ENCODE data around the gene ATP8A2.

ATP8A2 gene

DNA sequence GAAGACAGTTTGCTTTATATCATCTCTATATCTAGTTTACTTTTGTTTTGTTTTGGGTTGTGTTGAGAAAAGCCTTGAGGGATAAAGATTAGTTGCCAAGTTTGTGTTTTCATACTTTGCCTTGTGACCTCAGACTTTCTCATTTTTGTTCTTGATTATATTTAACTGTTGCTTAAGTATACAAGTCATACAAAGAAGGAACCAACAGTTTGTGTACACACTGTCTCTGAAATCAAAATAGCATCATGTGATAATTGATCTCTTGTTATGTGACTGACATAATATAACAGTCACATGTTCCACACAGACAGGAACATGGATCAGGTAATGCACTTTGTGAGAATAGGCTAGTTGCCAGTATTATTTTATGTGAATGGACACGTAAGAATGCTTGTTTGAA is 609.3 kb downstream of the ATP8A2 start:
- no peak for DNase-seq

DNA sequence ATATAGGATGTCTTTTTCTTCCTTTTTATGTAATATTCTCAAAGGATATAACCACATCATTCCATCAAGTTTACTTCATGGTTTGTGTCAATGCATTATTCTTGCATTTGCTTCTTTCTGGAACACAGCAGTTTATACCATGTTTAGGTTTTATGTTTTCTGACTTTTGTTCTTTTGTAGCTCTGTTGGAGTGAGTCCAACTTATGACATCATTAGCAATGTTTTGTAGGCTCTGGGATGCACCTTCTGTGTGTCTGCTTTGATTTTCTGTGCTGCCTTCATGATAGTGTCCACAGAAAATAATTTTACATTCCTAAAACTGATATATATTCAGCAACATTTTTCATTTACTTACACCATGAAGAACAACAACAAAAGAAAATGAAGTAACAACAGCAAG is 611.1 kb downstream of the ATP8A2 start:
- DNase-seq: no peak

DNA sequence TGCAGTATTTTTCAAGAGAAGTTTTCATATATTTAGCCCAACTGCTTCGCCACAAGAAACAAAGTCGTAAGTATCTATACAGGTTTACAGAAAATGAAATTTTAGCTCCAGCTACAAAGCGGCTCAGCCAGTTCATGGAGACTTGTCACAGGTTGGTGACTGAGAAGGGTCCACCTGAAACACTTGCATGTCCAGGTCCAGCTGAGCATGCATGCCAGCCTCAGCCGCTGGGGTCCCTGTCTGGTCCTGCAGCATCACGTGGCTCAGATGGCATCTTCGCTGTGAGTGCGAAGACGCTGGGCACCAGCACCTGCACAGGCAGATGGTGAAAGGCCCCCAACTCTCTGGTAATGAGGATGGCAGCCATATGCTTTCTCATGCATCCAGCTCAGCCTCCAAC is 616.2 kb downstream of the ATP8A2 start:
- no peak for DNase-seq

DNA sequence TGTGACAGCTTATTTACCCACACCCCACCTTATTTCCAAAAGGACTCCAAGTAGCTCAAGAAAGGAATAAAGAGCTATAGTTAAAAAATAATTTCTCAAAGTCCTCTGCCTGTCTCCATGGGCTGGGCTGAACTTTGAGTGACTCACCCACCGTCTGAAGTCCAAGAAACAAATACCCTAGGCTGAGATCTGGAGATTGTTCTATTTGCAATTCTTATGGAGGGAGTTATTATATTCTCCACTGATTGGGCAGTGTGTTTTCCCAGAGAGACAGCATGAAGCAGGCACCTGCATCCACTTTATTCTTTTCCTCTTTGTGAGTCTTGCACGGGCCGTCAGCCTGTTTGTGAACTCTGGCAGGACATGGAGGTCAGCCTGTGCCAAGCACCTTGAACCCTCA is 616.9 kb downstream of the ATP8A2 start:
- no peak for DNase-seq

DNA sequence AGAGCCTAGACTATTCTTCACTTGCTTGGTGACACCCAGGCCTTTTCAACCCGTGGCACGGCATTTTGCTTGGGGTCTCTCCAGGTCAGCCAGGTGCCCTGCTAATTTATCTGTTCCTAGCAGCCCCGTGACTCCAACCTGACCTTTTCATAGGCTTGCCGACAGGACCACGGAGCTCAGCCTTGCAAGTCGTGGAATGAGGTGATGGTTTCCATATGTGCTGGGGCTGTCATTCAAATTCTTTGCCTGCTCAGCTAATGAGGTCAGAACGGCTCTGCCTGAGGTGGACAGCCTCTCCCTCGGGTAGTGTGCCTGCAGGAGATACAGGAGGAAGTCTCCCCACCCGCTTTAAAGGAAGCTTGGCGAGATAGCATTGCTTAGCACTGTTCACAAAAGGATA is 619.0 kb downstream of the ATP8A2 start:
- DNase-seq: no peak

DNA sequence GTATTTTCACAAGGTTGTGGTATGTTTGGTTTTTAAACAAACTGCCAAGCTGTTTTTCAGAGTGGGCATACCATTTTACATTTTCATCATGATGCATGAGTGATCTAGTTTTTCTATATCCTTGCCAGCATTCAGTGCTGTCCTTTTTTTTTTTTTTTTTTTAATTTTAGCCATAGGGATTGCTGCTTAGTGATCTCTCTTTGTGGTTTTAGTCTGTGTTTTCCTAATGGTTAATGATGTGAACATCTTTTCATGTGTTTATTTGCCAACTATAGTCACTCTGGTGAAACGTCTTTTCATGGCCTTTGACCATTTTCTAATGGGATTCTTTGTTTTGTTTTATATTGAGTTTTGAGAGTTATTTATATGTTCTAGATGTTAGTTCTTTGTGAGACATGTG is 620.3 kb downstream of the ATP8A2 start:
- no peak for DNase-seq

DNA sequence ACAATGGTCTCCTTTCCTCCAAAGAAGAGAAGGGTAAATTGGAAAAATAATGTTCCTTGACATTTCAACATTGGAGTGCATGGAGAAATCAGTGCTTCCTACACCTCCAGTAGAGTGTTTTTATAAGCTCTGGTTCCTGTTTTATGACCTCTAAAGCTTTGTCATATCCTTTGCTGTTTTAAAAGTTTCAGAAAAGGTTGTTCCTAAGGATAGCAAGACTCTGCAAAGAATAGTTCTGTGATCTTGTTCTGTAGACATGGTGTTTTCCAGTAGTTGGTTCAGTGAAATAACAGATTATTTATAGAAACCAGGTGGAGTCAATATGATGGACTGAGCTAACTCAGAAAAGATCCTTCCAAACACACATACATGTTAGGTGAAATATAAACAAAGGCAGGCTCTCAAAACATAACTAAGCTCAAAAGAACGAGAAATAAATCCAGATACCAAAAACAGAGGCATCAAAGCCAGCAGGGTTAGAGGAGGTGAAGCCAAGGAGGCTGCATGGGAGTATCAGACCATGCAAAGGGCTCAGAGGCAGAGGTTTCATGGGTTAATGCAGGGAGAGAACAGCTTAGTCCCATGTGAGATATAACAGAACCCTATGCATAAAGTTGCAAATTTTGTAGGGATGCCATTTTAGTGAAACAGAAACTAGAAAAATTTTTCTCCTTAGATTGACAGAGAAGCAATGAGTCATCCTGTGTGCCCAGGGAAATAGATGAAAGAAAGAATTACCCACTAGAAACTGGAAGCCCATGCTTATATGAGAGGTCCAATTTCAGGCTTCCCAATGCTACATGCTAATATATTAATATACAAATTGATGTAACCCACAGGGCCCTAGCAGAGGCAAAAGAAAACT is 635.7 kb downstream of the ATP8A2 start:
- no peak for DNase-seq

DNA sequence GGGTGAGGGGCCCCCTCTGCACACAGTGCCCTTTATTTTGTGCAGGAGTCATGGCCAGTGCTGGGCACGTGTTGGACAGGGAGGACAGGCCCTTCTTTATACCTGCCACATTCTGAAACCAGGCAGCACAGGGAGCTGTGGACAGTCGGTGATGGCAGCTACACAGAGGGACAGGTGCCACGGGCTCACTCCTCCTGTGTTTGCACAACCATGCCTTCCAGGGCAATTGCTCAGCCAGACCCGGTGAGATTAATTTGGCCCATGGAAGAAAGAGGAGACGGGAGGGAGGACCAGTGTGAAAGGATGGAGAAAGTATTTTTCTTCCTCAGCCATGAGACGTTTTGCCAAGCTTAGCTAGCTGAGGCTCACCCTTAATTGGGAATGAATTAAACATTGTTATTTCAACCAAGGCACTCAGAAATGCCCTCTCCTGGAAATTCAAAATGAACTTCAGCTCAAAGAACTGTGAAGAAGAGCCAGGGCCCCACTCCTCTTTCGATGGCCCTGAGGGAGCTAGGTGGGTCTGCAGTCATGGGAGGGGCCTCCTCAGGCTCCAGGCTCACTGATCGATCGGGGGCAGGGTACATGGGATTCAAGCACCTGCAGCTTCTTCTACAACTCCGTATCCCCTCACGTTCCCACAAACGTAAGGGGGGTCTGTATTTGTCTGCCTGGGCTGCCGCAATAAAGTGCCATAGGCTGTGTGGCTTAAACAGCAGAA is 638.9 kb downstream of the ATP8A2 start:
- no peak for DNase-seq

DNA sequence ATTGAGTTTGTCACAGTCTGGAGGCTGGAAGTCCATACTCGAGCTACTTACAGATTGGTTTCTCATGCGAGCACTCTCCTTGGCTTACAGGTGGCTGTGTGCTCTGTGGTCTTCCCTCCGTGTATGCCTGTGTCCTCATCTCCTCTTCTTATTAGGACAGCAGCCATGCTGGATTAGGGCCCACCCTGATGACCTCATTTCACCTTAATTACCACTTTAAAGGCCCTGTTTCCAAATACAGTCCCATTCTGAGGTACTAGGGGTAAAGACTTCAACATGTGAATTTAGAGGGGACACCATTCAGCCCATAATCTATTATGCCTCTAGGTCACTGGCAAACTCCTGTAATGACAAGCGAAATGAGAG is 639.4 kb downstream of the ATP8A2 start:
- no peak for DNase-seq

DNA sequence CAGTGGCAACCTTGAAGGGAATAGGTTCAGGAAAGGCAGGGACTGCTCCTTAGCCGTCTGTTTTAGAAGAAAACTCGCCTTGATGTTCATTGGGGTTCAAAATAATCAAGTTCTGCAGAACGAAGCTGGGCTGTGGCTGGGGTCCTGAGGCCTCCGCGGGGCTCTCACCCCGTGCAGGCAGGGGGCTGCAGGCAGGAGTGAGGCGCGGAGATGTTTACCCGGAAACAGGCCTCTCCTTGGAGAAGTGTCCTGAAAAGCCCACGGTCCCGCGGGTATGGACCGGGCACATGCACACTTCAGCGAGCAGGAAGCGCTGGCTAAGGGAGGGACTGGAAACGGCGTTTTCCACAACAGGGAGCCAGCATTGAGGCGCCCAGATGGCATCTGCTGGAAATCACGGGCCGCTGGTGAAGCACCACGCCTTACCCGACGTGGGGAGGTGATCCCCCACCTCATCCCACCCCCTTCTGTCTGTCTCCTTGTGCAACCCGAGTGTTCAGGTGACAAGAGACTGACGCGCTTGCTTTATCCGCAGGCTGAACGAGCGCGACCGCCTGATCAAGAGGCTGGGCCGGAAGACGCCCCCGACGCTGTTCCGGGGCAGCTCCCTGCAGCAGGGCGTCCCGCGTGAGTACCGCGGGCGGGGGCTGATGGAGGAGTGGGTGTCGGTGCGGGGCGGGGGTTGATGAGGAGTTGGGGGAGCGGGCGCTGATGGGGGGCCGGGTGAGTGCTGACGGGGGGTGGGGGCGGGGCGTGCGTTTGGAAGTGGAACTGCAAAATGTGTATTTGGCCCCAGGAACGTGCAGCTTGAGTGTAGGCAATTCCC is 640.4 kb downstream of the ATP8A2 start:
- peak; percentile 75 for DNase-seq

DNA sequence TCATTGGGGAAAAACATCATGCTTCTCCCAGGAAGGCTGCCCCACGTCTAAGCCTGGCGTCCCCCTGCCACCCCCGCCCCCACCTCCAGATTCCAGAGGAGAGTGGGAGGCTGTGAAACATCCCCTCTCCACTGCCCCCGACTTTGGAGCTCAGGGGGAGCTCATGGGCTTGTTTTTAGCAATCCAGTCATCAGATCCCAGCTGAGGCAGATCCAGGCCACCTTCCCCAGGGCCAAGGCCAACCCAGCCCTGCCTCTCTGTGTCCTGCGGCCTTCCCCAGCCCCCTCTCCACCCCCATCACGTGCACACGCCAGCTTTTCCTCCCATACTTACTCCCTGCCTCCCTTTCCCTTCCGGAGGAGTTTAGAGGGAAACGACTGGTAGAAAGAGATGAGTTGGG is 641.2 kb downstream of the ATP8A2 start:
- DNase-seq: no peak

DNA sequence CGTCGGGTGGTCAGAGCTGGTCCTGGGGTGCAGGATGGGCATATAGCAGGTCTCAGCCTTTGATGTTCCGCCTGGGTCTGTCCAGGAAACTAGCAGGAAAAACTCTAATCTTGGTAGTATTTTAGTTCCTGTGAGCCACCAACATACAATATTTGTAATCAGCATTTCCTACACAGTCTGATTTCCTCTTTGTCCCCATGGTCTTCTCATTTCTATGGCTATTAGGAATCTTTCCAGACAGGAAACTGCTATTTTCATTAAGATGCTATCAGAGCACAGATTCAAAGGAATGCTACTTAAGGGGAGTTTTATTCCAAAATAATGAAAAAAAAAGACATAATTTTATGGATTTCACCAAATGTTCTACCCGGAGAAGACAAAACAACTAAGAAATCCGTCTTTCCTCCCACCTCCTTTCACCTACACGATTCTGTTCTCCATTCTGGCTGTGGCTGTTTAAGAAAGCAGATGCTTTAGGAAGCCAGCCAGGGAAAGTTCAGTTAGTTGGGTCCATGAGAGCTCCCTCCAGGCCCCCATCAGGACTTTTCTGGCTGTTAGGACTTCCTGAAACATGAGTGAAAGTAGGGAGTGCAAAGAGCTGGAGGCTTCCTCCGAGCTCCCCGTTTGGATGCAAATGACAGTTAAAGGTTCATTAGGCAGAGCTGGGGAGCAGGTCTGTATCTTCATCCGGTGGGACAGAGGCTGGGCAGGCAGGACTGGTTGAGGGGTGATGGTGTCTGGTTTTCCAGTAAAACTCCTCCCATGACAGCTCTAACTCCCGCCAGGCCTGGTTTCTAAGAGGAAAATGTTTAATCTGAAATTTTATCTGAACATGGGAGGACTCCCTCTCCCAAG is 643.7 kb downstream of the ATP8A2 start:
- DNase-seq: no peak

DNA sequence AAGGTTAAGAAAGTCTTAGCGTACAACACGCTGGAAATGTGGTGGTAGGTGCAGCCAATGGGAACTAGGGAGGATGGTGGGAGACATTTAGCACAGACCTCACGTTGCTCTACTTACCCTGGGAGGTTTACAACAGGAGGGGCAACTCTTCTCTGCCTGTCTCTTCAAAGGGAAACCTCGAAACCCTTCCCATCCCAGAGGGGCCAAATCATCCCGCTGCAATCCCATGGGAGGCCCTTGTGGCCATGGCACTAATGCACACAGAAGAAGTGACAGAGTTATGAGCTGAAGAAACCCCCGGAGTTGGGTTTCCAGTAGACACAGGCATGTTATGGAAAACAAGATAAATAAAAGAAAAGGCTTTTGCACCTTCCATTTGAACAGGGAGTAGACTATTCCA is 644.4 kb downstream of the ATP8A2 start:
- no peak for DNase-seq

DNA sequence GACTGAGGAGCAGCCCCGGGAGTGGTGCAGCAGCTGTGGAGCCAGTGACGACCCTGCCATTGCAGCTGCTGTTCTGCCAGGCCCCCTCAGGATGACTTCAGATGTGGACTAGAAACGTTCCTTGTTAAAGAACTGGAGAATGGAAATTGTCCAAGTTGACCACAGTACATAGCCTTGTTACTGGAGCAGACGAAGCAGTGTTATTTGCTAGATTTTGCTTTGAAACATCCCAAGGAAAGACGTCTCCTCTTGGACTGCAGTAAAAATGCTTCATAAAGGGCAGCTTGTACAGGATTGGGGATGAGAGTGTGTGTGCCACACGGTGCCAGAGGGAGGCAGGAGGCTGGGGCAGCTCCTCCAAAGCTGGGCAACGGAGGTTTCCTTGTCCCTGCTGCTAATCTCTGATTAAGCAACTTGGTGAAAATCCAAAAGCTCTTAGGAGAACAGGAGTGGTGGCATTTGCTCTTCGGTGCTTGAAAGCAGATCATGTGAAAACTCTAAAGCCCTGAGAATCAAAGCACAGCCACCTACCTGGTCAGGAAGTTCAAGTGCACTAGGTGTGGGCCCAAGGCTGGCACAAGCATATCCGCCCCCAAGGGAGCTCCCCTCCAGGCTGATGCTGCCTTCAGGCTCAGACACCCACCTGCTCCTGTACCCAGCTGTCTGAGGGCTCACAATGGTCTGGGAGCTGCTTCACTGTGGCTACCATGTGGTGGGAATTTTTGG is 645.6 kb downstream of the ATP8A2 start:
- peak; percentile 10 for DNase-seq

DNA sequence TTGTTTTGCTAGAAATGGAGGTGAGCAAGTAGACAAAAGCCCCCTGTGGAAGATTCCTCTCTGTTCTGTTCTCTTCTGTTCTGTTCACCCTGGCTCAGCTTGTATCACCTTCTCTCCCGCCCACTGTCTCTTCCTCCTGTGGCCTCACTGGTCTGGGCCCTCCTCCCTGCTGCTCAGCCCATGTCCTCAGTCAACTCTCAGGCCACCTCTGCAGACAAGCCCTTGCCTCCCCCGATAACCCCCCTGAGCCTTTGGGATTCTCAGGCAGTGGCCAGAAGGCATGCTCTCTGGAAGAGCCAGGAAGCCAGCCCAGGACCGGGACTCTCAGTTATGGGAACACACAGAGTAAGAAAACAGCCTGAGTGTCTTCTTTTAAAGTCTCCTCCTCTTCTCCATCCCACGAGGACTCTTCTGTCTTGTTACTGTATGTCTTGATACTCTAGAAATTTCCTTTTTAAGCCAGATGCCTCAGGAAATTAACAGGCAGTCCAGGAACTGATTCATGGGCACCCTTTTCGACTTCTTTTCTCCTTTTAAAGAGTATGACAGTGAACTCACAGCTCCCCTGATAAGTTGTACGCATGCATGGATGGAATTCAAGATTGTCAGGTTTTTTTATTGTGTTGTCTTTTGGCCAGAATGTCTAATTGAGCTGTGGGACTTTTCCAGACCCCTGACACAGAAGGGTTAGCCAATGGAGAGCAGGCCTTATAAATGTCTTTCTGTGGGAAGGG is 646.3 kb downstream of the ATP8A2 start:
- no peak for DNase-seq

DNA sequence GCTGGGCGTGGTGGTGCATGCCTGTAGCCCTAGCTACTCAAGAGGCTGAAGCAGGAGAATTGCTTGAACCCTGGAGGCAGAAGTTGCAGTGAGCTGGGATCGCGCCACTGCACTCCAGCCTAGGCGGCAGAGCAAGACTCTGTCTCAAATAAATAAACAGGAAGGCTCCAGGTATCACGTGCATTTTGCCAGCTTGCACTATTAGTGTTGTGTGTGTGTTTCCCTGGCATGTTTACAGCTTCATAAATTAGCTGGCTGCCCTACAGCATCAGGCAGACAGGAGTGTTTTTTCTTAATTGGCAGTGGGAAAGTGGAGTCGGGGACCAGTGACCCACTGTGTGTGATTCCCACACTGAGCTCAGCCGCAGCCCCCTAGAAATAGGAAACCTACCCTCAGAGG is 647.5 kb downstream of the ATP8A2 start:
- DNase-seq: no peak

DNA sequence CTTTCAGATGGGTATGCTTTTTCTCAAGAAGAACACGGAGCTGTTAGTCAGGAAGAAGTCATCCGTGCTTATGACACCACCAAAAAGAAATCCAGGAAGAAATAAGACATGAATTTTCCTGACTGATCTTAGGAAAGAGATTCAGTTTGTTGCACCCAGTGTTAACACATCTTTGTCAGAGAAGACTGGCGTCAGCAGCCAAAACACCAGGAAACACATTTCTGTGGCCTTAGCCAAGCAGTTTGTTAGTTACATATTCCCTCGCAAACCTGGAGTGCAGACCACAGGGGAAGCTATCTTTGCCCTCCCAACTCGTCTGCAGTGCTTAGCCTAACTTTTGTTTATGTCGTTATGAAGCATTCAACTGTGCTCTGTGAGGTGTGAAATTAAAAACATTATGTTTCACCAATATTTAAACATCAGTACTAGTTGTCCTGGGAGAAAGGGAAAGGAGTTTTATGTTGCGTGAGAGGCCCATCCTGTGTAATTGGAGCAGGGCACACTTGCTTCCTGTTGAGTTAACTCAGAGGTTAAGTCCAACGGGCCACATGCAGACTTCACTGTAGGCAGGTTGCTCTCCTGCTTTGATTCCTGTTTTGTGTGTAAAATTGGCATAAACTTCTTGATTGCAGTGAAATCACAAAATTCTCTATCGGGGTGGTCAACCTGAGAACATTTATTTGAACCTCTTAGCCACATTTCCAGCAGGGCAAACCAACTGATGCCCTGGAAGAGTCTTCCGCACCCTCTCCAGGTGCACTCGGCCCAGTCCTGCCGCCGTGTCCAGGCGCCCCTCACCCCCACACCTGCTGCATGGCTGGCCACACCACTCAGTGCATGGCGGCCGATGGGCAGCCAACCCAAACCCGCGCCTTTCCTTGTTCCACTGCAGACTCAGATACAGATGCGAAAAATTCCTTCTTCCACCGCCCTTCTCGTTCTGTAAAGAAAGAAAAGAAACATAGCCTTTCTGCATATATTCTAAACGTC is 648.4 kb downstream of the ATP8A2 start:
- no peak for DNase-seq

DNA sequence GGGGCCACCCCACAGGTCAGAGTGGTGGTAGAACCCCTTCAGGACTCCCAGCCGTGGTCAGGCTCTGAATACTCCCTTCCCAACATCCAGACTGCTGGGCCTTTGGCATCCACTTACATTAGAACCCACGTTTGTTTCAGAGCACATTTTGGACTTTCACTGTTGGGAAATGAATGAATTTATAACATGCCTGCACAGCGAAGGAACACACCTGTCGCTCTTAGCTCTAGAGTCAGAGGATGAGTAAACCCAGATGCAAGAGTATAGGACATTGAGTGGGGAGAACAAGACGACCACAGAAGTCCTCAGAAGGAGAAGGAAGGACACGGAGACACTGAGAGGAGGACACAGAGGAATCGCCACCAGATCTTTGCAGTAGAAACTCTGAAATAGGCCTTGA is 649.1 kb downstream of the ATP8A2 start:
- no peak for DNase-seq

DNA sequence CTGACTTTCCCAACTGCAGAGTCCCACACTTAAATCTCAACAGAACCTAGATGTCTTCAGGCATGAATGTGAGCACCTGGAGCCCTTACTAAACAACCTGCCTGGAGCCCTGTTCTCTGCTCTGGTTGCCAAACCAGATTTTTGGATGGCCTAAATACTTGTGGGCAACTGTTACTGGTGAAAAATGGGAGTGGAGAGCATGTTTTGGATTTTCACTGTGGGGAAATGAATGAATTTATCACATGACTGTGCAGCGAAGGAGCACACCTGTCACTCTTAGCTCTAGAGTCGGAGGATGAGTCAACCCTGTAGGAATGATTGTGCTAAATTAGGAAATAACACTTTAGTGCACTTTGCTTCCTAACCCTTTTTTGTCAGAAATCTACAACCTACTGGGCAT is 649.7 kb downstream of the ATP8A2 start:
- no peak for DNase-seq

DNA sequence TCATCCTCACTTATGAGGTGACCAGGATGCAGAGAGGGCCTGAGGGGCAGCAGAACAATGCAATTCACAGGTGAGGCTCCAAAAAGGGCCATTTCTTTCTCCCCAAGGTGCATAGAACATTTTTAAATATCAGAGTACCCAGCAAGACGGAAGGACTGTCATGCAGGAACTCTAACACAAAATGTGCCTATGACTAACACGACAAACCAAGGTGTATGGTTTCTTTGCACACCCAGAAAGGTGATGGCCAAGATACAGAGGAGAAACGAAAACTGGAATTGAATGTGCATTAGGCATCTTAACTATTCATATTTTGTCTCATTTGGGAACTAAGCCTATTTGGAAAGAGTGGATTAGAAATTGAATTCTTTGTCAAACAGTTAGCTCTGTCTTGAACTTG is 650.2 kb downstream of the ATP8A2 start:
- DNase-seq: no peak

Measured in CD4-positive, alpha-beta T cell treated with Interleukin-6 for 4 hours (primary cell).